Prostate gland (tissue), 2 donors: Measurements from ENCODE around the gene NOXA1. TPM values are rescaled to one million over a fixed set of nuclear protein-coding genes. Genes with fewer than 3 reads are reported as not detected.
"Not testable (repeated sequence)": the region's sequence is repeated elsewhere in the genome, so short reads cannot be mapped to it uniquely, and the experiment has no call there.

Experiments
- DNase-seq: peaks from one replicate; pipeline ENCODE4 v3.0.0-alpha.2; 2019; ENCODE audit warnings: low spot score
- H3K27ac ChIP-seq, 2 donors: fragments of 200-600 bp; sonication (generic); 2 replicates each; pipeline ENCODE4 v1.5.1; 2017 to 2019
- H3K27me3 ChIP-seq: fragments of 200-600 bp; sonication (generic); replicated peaks from 2 replicates; pipeline ENCODE4 v1.5.1; 2019; ENCODE audit not compliant: insufficient read depth
- H3K36me3 ChIP-seq, 2 donors: fragments of 200-600 bp; sonication (generic); 1 replicate in 1 of 2; 2 replicates in 1 of 2; pipeline versions ENCODE4 v1.5.1 to v1.8.1; 2017 to 2019
- H3K4me1 ChIP-seq: fragments of 200-600 bp; sonication (generic); replicated peaks from 2 replicates; pipeline ENCODE4 v1.5.1; 2019
- H3K4me3 ChIP-seq, 2 donors: fragments of 200-600 bp; sonication (generic); 2 replicates each; pipeline ENCODE4 v1.5.1; 2017 to 2019
- H3K9me3 ChIP-seq: fragments of 200-600 bp; sonication (generic); 2 replicates; pipeline ENCODE4 v1.5.1; 2017
- CTCF ChIP-seq, 4 experiments: fragments of 200-600 bp in 2 of 4; fragments of 450-650 bp in 2 of 4; sonication (generic) in 2 of 4; IDR thresholded peaks; 1 replicate in 3 of 4; 2 replicates in 1 of 4; pipeline ENCODE4 v1.5.1; 2016 to 2019; ENCODE audit warnings: antibody characterized with exemption in 4 of 4, mild to moderate bottlenecking in 2 of 4, moderate library complexity in 2 of 4
- POLR2A ChIP-seq: fragments of 450-650 bp; IDR thresholded peaks from one replicate; pipeline ENCODE4 v1.6.1; 2016; ENCODE audit warnings: antibody characterized with exemption, mild to moderate bottlenecking
- POLR2AphosphoS5 ChIP-seq: sonication (generic); formaldehyde crosslinking; IDR thresholded peaks from one replicate; pipeline ENCODE4 v1.6.1; 2017; ENCODE audit warnings: antibody characterized with exemption
- WGBS: methylation state at CpG from one replicate; pipeline ENCODE4 v1.1.5; 2018; 5-methylcytosine and 5-hydroxymethylcytosine counted together
- intact Hi-C: fragments of 100-400 bp; cut with DNase I; formaldehyde crosslinking; loops from one replicate; pipeline ENCODE4 v1.14.2; 2022
- total RNA-seq, 2 donors: library from RNA; depleted of rRNA; stranded (reverse); fragments of >200 nt; gene quantifications; one replicate each; pipeline ENCODE4 v1.1.0, GENCODE V29; 2016

NOXA1 gene
- total RNA-seq, 2 donors from 2014 or later, result 7.5 to 17.1 TPM

- no peak for TF ChIP-seq CTCF (IDR thresholded peaks at IDR 0.05)
- TF ChIP-seq POLR2A, result no peak
- no peak for TF ChIP-seq POLR2AphosphoS5
- H3K27me3 ChIP-seq, result no peaks in the 10 kb centered on the region
- H3K27ac ChIP-seq, result no peak overlapping the region
- intact Hi-C loops, result no loop called here
- no peak for DNase-seq
- H3K9me3 ChIP-seq, result no peaks in the 10 kb centered on the region
- no peaks in the 10 kb centered on the region for H3K36me3 ChIP-seq
- no peak overlapping the region for H3K4me3 ChIP-seq
- no peaks in the 10 kb centered on the region for H3K4me1 ChIP-seq
- WGBS, result 72% methylated on average over 18 of the region's 27 CpGs
These were observed 24.8 kb downstream of the NOXA1 start for GRCh38 chr9:137447722-137448601.

DNA sequence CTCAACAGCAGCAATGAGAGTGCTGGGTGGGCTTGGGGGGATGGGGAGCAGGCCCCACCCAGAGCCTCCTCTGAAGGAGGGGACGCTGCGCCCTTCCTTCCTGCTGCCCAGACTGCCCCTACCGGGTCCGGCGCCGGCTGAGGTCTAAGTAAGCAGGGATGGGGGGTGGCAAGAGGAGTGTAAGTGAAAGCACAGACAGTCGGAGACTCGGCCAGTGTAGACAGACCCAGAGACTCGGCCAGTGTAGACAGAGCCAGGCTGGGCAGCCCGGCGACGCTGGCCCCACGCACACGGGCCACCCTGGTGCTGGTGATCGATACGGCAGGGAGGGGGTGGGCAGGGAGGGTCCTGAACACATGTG is 25.4 kb downstream of the NOXA1 start:
- DNase-seq, result no peak
- Histone ChIP-seq H3K4me3 (no peak overlapping the region), H3K9me3 (no peaks in the 10 kb centered on the region), H3K4me1 (no peaks in the 10 kb centered on the region), H3K27ac (no peak overlapping the region), H3K27me3 (no peaks in the 10 kb centered on the region), H3K36me3 (no peaks in the 10 kb centered on the region)
- WGBS, result 83% methylated on average over 16 of the region's 16 CpGs
- intact Hi-C loops, result no loop called here
- TF ChIP-seq CTCF (IDR thresholded peaks at IDR 0.05), result no peak
- TF ChIP-seq POLR2A, result no peak
- TF ChIP-seq POLR2AphosphoS5, result no peak

- Histone ChIP-seq H3K27ac (no peak overlapping the region), H3K4me1 (peaks cover under 1% of the 10 kb centered on the region), H3K4me3 (no peak overlapping the region), H3K9me3 (no peaks in the 10 kb centered on the region), H3K27me3 (no peaks in the 10 kb centered on the region), H3K36me3 (no peaks in the 10 kb centered on the region)
- intact Hi-C loops, result no loop called here
- 83% methylated on average over 36 of the region's 36 CpGs for whole genome bisulfite sequencing
- TF ChIP-seq POLR2AphosphoS5, result no peak
- no peak for TF ChIP-seq POLR2A
- no peak for DNase-seq
These were observed 26.1 kb downstream of the NOXA1 start for GRCh38 chr9:137449081-137449844.

- TF ChIP-seq POLR2A (no peak), POLR2AphosphoS5 (no peak), CTCF (IDR thresholded peaks at IDR 0.05) (no peak)
- no peak for DNase-seq
- H3K27me3 ChIP-seq, result no peaks in the 10 kb centered on the region
- 80% methylated on average over 18 of the region's 18 CpGs for WGBS
- no peaks in the 10 kb centered on the region for H3K9me3 ChIP-seq
- no peaks in the 10 kb centered on the region for H3K36me3 ChIP-seq
- no peak overlapping the region for H3K4me3 ChIP-seq
- peaks cover 4% of the 10 kb centered on the region for H3K4me1 ChIP-seq
- no peak overlapping the region for H3K27ac ChIP-seq
- intact Hi-C loops, result no loop called here
These were observed 26.8 kb downstream of the NOXA1 start for GRCh38 chr9:137449931-137450538.

GRCh38 chr9:137450539-137451222 is 27.5 kb downstream of the NOXA1 start:
- H3K9me3 ChIP-seq, intact Hi-C loops, H3K4me3 ChIP-seq, H3K4me1 ChIP-seq, H3K27me3 ChIP-seq, DNase-seq, H3K27ac ChIP-seq, H3K36me3 ChIP-seq: not testable (repeated sequence)
- 89% methylated on average over 23 of the region's 24 CpGs for WGBS

GRCh38 chr9:137451264-137452005 is 28.2 kb downstream of the NOXA1 start:
- H3K27ac ChIP-seq, H3K36me3 ChIP-seq, H3K4me3 ChIP-seq, H3K27me3 ChIP-seq, intact Hi-C loops, H3K4me1 ChIP-seq, DNase-seq, H3K9me3 ChIP-seq: not testable (repeated sequence)
- WGBS, result 84% methylated on average over 20 of the region's 31 CpGs
